Nephron (organoid): ENCODE measurements around the gene STARD5.

ENCODE experiments used
- H3K27ac Mint-ChIP-seq, 3 experiments: 2 replicates each; pipeline ENCODE4 v1.8.0; 2020; ENCODE audit warnings: mixed read lengths in 3 of 3, mild to moderate bottlenecking in 2 of 3, moderate library complexity in 1 of 3
- H3K27me3 Mint-ChIP-seq: 2 replicates; pipeline ENCODE4 v1.8.0; 2021; ENCODE audit warnings: low read depth, mild to moderate bottlenecking, moderate library complexity, mixed read lengths
- H3K36me3 Mint-ChIP-seq: 2 replicates; pipeline ENCODE4 v1.8.0; 2020; ENCODE audit warnings: low read depth, mixed read lengths
- H3K4me1 Mint-ChIP-seq: 2 replicates; pipeline ENCODE4 v1.8.0; 2020; ENCODE audit warnings: mixed read lengths
- H3K4me3 Mint-ChIP-seq, 3 experiments: 2 replicates each; pipeline ENCODE4 v1.8.0; 2020; ENCODE audit warnings: mild to moderate bottlenecking in 3 of 3, mixed read lengths in 3 of 3, moderate library complexity in 2 of 3
- H3K9me3 Mint-ChIP-seq: 2 replicates; pipeline ENCODE4 v1.8.0; 2020; ENCODE audit warnings: mixed read lengths
- CTCF ChIP-seq, 3 experiments: fragments of 200-600 bp; sonication (generic); IDR thresholded peaks; one replicate each; pipeline ENCODE4 v1.5.0; 2021; ENCODE audit warnings: antibody characterized with exemption in 3 of 3; ENCODE audit not compliant: unreplicated experiment in 3 of 3

The STARD5 gene

GRCh38 chr15:81293728-81294515 lies 30.0 kb downstream of the STARD5 start:
- no peak overlapping the region for H3K27ac Mint-ChIP-seq

DNA sequence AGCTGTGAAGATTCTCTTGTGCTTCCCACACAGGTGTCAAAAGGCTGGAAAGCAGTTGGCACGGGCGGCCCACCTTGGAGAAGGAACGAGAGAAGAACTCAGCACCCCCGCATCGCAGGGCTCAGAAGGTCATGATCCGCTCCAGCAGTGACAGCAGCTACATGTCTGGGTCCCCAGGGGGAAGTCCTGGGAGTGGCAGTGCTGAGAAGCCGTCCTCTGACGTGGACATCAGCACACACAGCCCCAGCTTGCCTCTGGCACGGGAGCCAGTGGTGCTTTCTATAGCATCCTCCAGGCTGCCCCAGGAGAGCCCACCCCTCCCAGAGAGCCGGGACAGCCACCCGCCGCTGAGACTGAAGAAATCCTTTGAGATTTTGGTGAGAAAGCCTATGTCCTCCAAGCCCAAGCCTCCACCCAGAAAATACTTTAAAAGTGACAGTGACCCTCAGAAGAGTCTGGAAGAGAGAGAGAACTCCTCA lies 31.4 kb downstream of the STARD5 start:
- H3K27me3 Mint-ChIP-seq = peaks cover 18% of the 10 kb centered on the region
- no peak overlapping the region for H3K4me3 Mint-ChIP-seq
- TF ChIP-seq CTCF (IDR thresholded peaks at IDR 0.05; ENCODE audit: unreplicated experiment in 3 of 3) = no peak
- H3K27ac Mint-ChIP-seq = no peak overlapping the region
- peaks cover 8% of the 10 kb centered on the region for H3K4me1 Mint-ChIP-seq
- H3K36me3 Mint-ChIP-seq = no peaks in the 10 kb centered on the region
- no peaks in the 10 kb centered on the region for H3K9me3 Mint-ChIP-seq

More at GRCh38 chr15:81293728-81294515, 30.0 kb downstream of the STARD5 start:
- peaks cover 8% of the 10 kb centered on the region for H3K4me1 Mint-ChIP-seq
- peaks cover 27% of the 10 kb centered on the region for H3K27me3 Mint-ChIP-seq
- peak in 1 of 3 experiments; percentile 28 for TF ChIP-seq CTCF (IDR thresholded peaks at IDR 0.05; ENCODE audit: unreplicated experiment in 3 of 3)
- no peaks in the 10 kb centered on the region for H3K36me3 Mint-ChIP-seq
- H3K4me3 Mint-ChIP-seq = no peak overlapping the region
- H3K9me3 Mint-ChIP-seq = no peaks in the 10 kb centered on the region

GRCh38 chr15:81291916-81292522 lies 31.9 kb downstream of the STARD5 start:
- H3K9me3 Mint-ChIP-seq = no peaks in the 10 kb centered on the region
- no peak overlapping the region for H3K27ac Mint-ChIP-seq
- H3K27me3 Mint-ChIP-seq = peaks cover 13% of the 10 kb centered on the region
- no peak for TF ChIP-seq CTCF (IDR thresholded peaks at IDR 0.05; ENCODE audit: unreplicated experiment in 3 of 3)
- no peak overlapping the region for H3K4me3 Mint-ChIP-seq
- peaks cover 8% of the 10 kb centered on the region for H3K4me1 Mint-ChIP-seq
- no peaks in the 10 kb centered on the region for H3K36me3 Mint-ChIP-seq

DNA sequence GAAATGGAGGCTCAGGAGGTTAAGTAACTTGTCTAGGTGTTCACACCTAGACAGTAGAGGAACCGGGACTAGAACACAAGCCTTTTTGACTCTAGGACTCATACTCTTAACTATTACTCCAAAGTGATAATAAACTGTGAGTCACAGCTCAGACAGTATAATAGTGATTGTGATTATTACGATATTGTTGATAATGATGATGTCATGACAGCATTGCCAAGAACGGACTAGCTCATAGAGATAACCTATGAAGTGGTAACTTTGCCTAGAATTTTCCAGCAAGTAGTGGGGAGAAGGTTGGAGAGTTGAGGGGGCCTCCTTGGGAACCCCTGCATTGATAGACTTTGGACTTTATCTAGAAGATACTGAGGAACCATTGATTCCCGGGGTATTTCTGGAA lies 34.0 kb downstream of the STARD5 start:
- no peak overlapping the region for H3K27ac Mint-ChIP-seq
- no peak overlapping the region for H3K4me3 Mint-ChIP-seq
- no peak for TF ChIP-seq CTCF (IDR thresholded peaks at IDR 0.05; ENCODE audit: unreplicated experiment in 3 of 3)
- no peaks in the 10 kb centered on the region for H3K9me3 Mint-ChIP-seq
- peaks cover 13% of the 10 kb centered on the region for H3K27me3 Mint-ChIP-seq
- no peaks in the 10 kb centered on the region for H3K36me3 Mint-ChIP-seq
- H3K4me1 Mint-ChIP-seq = peaks cover 3% of the 10 kb centered on the region

GRCh38 chr15:81288616-81289015 lies 35.3 kb downstream of the STARD5 start:
- Mint-ChIP-seq H3K4me1 (no peaks in the 10 kb centered on the region), H3K36me3 (no peaks in the 10 kb centered on the region), H3K27me3 (peaks cover 8% of the 10 kb centered on the region), H3K4me3 (no peak overlapping the region), H3K27ac (no peak overlapping the region), H3K9me3 (no peaks in the 10 kb centered on the region)
- TF ChIP-seq CTCF (IDR thresholded peaks at IDR 0.05; ENCODE audit: unreplicated experiment in 3 of 3) = no peak
